ENCODE measurements around the gene SHISAL2B.

SHISAL2B gene

GRCh38 chr5:64666078-64666477 lies 24.2 kb upstream of the SHISAL2B start:
- H3K36me3 ChIP-seq (ENCODE audit: control insufficient read depth, insufficient read depth, low read length), result no peaks in the 10 kb centered on the region
- H3K27me3 ChIP-seq (ENCODE audit: control insufficient read depth, insufficient read depth, low read length), result no peaks in the 10 kb centered on the region
- no peak overlapping the region for H3K4me3 ChIP-seq (ENCODE audit: low read length)
- no peaks in the 10 kb centered on the region for H3K9me3 ChIP-seq (ENCODE audit: control insufficient read depth, insufficient read depth, low read length)
- H3K4me1 ChIP-seq (ENCODE audit: control insufficient read depth, insufficient read depth, low read length), result no peaks in the 10 kb centered on the region
- H3K27ac ChIP-seq (ENCODE audit: low read length), result no peak overlapping the region
- DNase-seq (ENCODE audit: low read depth, low spot score), result no peak
- WGBS (ENCODE audit: insufficient coverage, insufficient read length), result no CpG with 5 or more reads among the region's 1 CpG

- Histone ChIP-seq H3K36me3 (ENCODE audit: control insufficient read depth, insufficient read depth, low read length) (no peaks in the 10 kb centered on the region), H3K27ac (ENCODE audit: low read length) (no peak overlapping the region), H3K27me3 (ENCODE audit: control insufficient read depth, insufficient read depth, low read length) (no peaks in the 10 kb centered on the region), H3K4me1 (ENCODE audit: control insufficient read depth, insufficient read depth, low read length) (no peaks in the 10 kb centered on the region), H3K9me3 (ENCODE audit: control insufficient read depth, insufficient read depth, low read length) (no peaks in the 10 kb centered on the region), H3K4me3 (ENCODE audit: low read length) (no peak overlapping the region)
- no peak for DNase-seq (ENCODE audit: low read depth, low spot score)
- WGBS (ENCODE audit: insufficient coverage, insufficient read length), result no CpG with 5 or more reads among the region's 4 CpGs
Measured at GRCh38 chr5:64667068-64667467, 23.2 kb upstream of the SHISAL2B start.

GRCh38 chr5:64670277-64670676 lies 20.0 kb upstream of the SHISAL2B start:
- Histone ChIP-seq H3K27me3 (ENCODE audit: control insufficient read depth, insufficient read depth, low read length) (no peaks in the 10 kb centered on the region), H3K4me3 (ENCODE audit: low read length) (no peak overlapping the region), H3K4me1 (ENCODE audit: control insufficient read depth, insufficient read depth, low read length) (no peaks in the 10 kb centered on the region), H3K9me3 (ENCODE audit: control insufficient read depth, insufficient read depth, low read length) (no peaks in the 10 kb centered on the region), H3K27ac (ENCODE audit: low read length) (no peak overlapping the region), H3K36me3 (ENCODE audit: control insufficient read depth, insufficient read depth, low read length) (no peaks in the 10 kb centered on the region)
- no peak for DNase-seq (ENCODE audit: low read depth, low spot score)
- WGBS (ENCODE audit: insufficient coverage, insufficient read length), result no CpG with 5 or more reads among the region's 1 CpG

- no peaks in the 10 kb centered on the region for H3K36me3 ChIP-seq (ENCODE audit: control insufficient read depth, insufficient read depth, low read length)
- WGBS (ENCODE audit: insufficient coverage, insufficient read length), result no CpG with 5 or more reads among the region's 3 CpGs
- H3K27ac ChIP-seq (ENCODE audit: low read length), result no peak overlapping the region
- no peaks in the 10 kb centered on the region for H3K27me3 ChIP-seq (ENCODE audit: control insufficient read depth, insufficient read depth, low read length)
- H3K9me3 ChIP-seq (ENCODE audit: control insufficient read depth, insufficient read depth, low read length), result no peaks in the 10 kb centered on the region
- H3K4me1 ChIP-seq (ENCODE audit: control insufficient read depth, insufficient read depth, low read length), result no peaks in the 10 kb centered on the region
- no peak overlapping the region for H3K4me3 ChIP-seq (ENCODE audit: low read length)
- no peak for DNase-seq (ENCODE audit: low read depth, low spot score)
Measured at GRCh38 chr5:64671678-64672077, 18.6 kb upstream of the SHISAL2B start.

- H3K36me3 ChIP-seq (ENCODE audit: control insufficient read depth, insufficient read depth, low read length), result no peaks in the 10 kb centered on the region
- no peak for DNase-seq (ENCODE audit: low read depth, low spot score)
- H3K27me3 ChIP-seq (ENCODE audit: control insufficient read depth, insufficient read depth, low read length), result no peaks in the 10 kb centered on the region
- WGBS (ENCODE audit: insufficient coverage, insufficient read length), result no CpG with 5 or more reads among the region's 5 CpGs
- H3K9me3 ChIP-seq (ENCODE audit: control insufficient read depth, insufficient read depth, low read length), result no peaks in the 10 kb centered on the region
- no peak overlapping the region for H3K27ac ChIP-seq (ENCODE audit: low read length)
- H3K4me3 ChIP-seq (ENCODE audit: low read length), result no peak overlapping the region
- no peaks in the 10 kb centered on the region for H3K4me1 ChIP-seq (ENCODE audit: control insufficient read depth, insufficient read depth, low read length)
Measured at GRCh38 chr5:64678374-64678773, 11.9 kb upstream of the SHISAL2B start.

GRCh38 chr5:64680289-64680688 lies 10.0 kb upstream of the SHISAL2B start:
- Histone ChIP-seq H3K36me3 (ENCODE audit: control insufficient read depth, insufficient read depth, low read length) (no peaks in the 10 kb centered on the region), H3K4me3 (ENCODE audit: low read length) (no peak overlapping the region), H3K9me3 (ENCODE audit: control insufficient read depth, insufficient read depth, low read length) (no peaks in the 10 kb centered on the region), H3K27me3 (ENCODE audit: control insufficient read depth, insufficient read depth, low read length) (no peaks in the 10 kb centered on the region), H3K4me1 (ENCODE audit: control insufficient read depth, insufficient read depth, low read length) (no peaks in the 10 kb centered on the region), H3K27ac (ENCODE audit: low read length) (no peak overlapping the region)
- DNase-seq (ENCODE audit: low read depth, low spot score), result no peak
- no CpG with 5 or more reads among the region's 4 CpGs for WGBS (ENCODE audit: insufficient coverage, insufficient read length)

GRCh38 chr5:64682608-64683007 lies 7.7 kb upstream of the SHISAL2B start:
- no CpG with 5 or more reads among the region's 7 CpGs for WGBS (ENCODE audit: insufficient coverage, insufficient read length)

GRCh38 chr5:64685866-64686265 lies 4.4 kb upstream of the SHISAL2B start:
- no peaks in the 10 kb centered on the region for H3K9me3 ChIP-seq (ENCODE audit: control insufficient read depth, insufficient read depth, low read length)
- DNase-seq (ENCODE audit: low read depth, low spot score), result no peak
- H3K27ac ChIP-seq (ENCODE audit: low read length), result no peak overlapping the region
- no peaks in the 10 kb centered on the region; the same call in 1 of the 2 replicates for H3K4me1 ChIP-seq (ENCODE audit: control insufficient read depth, insufficient read depth, low read length)
- no peak overlapping the region for H3K4me3 ChIP-seq (ENCODE audit: low read length)
- H3K36me3 ChIP-seq (ENCODE audit: control insufficient read depth, insufficient read depth, low read length), result no peaks in the 10 kb centered on the region
- H3K27me3 ChIP-seq (ENCODE audit: control insufficient read depth, insufficient read depth, low read length), result no peaks in the 10 kb centered on the region; the same call in 1 of the 2 replicates
- no CpG with 5 or more reads among the region's 5 CpGs for whole genome bisulfite sequencing (ENCODE audit: insufficient coverage, insufficient read length)

More at GRCh38 chr5:64682608-64683007, 7.7 kb upstream of the SHISAL2B start:
- no peak overlapping the region for H3K4me3 ChIP-seq (ENCODE audit: low read length)
- H3K36me3 ChIP-seq (ENCODE audit: control insufficient read depth, insufficient read depth, low read length), result no peaks in the 10 kb centered on the region
- no peak for DNase-seq (ENCODE audit: low read depth, low spot score)
- H3K9me3 ChIP-seq (ENCODE audit: control insufficient read depth, insufficient read depth, low read length), result no peaks in the 10 kb centered on the region
- H3K27me3 ChIP-seq (ENCODE audit: control insufficient read depth, insufficient read depth, low read length), result no peaks in the 10 kb centered on the region
- no peaks in the 10 kb centered on the region for H3K4me1 ChIP-seq (ENCODE audit: control insufficient read depth, insufficient read depth, low read length)
- no peak overlapping the region for H3K27ac ChIP-seq (ENCODE audit: low read length)

GRCh38 chr5:64688391-64688790 lies 1.9 kb upstream of the SHISAL2B start:
- no peaks in the 10 kb centered on the region for H3K36me3 ChIP-seq (ENCODE audit: control insufficient read depth, insufficient read depth, low read length)
- no peaks in the 10 kb centered on the region; the same call in 1 of the 2 replicates for H3K27me3 ChIP-seq (ENCODE audit: control insufficient read depth, insufficient read depth, low read length)
- WGBS (ENCODE audit: insufficient coverage, insufficient read length), result no CpG with 5 or more reads among the region's 3 CpGs
- no peak for DNase-seq (ENCODE audit: low read depth, low spot score)
- H3K4me1 ChIP-seq (ENCODE audit: control insufficient read depth, insufficient read depth, low read length), result no peaks in the 10 kb centered on the region; the same call in 1 of the 2 replicates
- no peaks in the 10 kb centered on the region for H3K9me3 ChIP-seq (ENCODE audit: control insufficient read depth, insufficient read depth, low read length)
- H3K4me3 ChIP-seq (ENCODE audit: low read length), result no peak overlapping the region
- H3K27ac ChIP-seq (ENCODE audit: low read length), result no peak overlapping the region

GRCh38 chr5:64688965-64689364 lies 1.3 kb upstream of the SHISAL2B start:
- DNase-seq (ENCODE audit: low read depth, low spot score), result no peak
- no peaks in the 10 kb centered on the region; the same call in 1 of the 2 replicates for H3K27me3 ChIP-seq (ENCODE audit: control insufficient read depth, insufficient read depth, low read length)
- no peak overlapping the region for H3K27ac ChIP-seq (ENCODE audit: low read length)
- H3K4me1 ChIP-seq (ENCODE audit: control insufficient read depth, insufficient read depth, low read length), result no peaks in the 10 kb centered on the region; the same call in 1 of the 2 replicates
- H3K4me3 ChIP-seq (ENCODE audit: low read length), result no peak overlapping the region
- WGBS (ENCODE audit: insufficient coverage, insufficient read length), result no CpG with 5 or more reads among the region's 3 CpGs
- no peaks in the 10 kb centered on the region for H3K36me3 ChIP-seq (ENCODE audit: control insufficient read depth, insufficient read depth, low read length)
- no peaks in the 10 kb centered on the region for H3K9me3 ChIP-seq (ENCODE audit: control insufficient read depth, insufficient read depth, low read length)

GRCh38 chr5:64690104-64690416 lies 243 bp upstream of the SHISAL2B start:
- Histone ChIP-seq H3K4me3 (ENCODE audit: low read length) (peak overlapping the region; percentile 54; the same call in 1 of the 2 replicates), H3K4me1 (ENCODE audit: control insufficient read depth, insufficient read depth, low read length) (no peaks in the 10 kb centered on the region; the same call in 1 of the 2 replicates), H3K27ac (ENCODE audit: low read length) (no peak overlapping the region), H3K27me3 (ENCODE audit: control insufficient read depth, insufficient read depth, low read length) (no peaks in the 10 kb centered on the region; the same call in 1 of the 2 replicates), H3K9me3 (ENCODE audit: control insufficient read depth, insufficient read depth, low read length) (no peaks in the 10 kb centered on the region), H3K36me3 (ENCODE audit: control insufficient read depth, insufficient read depth, low read length) (no peaks in the 10 kb centered on the region)
- WGBS (ENCODE audit: insufficient coverage, insufficient read length), result no CpG with 5 or more reads among the region's 9 CpGs
- DNase-seq (ENCODE audit: low read depth, low spot score), result no peak

Data from iPS DF 6.9 (cell line).